Fibroblast of the aortic adventitia (primary cell): ENCODE measurements around the gene DST. TPM values are rescaled to one million over a fixed set of nuclear protein-coding genes. Genes with fewer than 3 reads are reported as not detected.

Source experiments
- DNase-seq: peaks from one replicate; pipeline ENCODE4 v3.0.0-alpha.2; 2010; ENCODE audit warnings: low read depth
- H3K4me3 ChIP-seq: 2 replicates; pipeline ENCODE4 v1.5.1; 2011; ENCODE audit warnings: low read depth, mild to moderate bottlenecking, control low read depth, low read length, moderate library complexity
- total RNA-seq: library from RNA; depleted of rRNA; stranded (reverse); fragments of >200 nt; gene quantifications from 2 replicates; pipeline ENCODE4 v1.2.3, GENCODE V29; 2012; ENCODE audit warnings: low replicate concordance
- TF ChIP-seq, protein P1 (sequence below): IDR thresholded peaks from 2 replicates; pipeline ENCODE4 v1.5.1; 2011; ENCODE audit warnings: mild to moderate bottlenecking, low read length, control low read depth, inconsistent platforms; ENCODE audit not compliant: insufficient read depth

Gene DST
- total RNA-seq, 1 donor: 505 TPM

DNA sequence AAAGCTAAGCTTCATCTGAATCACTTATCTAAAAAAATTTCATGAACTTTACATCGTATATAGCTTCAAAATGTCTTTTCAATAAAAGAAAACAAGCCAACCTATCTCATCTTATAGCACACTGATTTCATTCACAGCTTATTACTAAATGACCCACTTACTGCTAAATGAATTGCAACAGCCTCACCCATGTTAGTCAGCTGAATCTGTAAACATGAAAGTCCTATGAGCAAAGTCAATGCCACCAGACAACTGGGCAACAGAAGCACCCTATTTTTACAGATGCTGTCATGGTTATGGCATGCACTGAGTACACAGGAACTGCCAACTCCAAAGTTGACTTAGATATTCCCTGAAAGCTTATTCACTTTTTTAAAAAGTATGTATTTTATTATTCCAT is 41.2 kb upstream of the DST start:
- H3K4me3 ChIP-seq: no peak overlapping the region
- TF ChIP-seq, protein P1, sequence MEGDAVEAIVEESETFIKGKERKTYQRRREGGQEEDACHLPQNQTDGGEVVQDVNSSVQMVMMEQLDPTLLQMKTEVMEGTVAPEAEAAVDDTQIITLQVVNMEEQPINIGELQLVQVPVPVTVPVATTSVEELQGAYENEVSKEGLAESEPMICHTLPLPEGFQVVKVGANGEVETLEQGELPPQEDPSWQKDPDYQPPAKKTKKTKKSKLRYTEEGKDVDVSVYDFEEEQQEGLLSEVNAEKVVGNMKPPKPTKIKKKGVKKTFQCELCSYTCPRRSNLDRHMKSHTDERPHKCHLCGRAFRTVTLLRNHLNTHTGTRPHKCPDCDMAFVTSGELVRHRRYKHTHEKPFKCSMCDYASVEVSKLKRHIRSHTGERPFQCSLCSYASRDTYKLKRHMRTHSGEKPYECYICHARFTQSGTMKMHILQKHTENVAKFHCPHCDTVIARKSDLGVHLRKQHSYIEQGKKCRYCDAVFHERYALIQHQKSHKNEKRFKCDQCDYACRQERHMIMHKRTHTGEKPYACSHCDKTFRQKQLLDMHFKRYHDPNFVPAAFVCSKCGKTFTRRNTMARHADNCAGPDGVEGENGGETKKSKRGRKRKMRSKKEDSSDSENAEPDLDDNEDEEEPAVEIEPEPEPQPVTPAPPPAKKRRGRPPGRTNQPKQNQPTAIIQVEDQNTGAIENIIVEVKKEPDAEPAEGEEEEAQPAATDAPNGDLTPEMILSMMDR: no peak

DNA sequence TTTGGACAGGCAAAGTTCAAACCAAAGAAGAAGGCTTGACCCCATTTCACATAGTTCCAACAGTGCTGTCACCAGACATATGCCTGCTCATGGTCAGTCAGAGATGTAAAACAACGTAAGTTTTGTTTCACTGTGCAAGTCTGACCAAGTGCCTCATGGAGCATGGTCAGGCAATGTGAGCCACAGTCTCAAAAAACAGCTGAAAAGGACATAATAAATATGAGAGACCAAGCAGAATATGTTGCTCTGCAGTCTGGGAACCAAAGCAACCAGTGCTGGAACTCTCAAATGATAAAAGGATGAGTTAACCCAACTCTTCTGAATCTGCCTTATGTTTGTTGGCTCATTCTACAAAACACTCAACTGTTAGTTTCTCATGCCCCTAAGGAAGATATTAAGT is 39.9 kb upstream of the DST start:
- TF ChIP-seq, protein P1: no peak
- DNase-seq: no peak
- H3K4me3 ChIP-seq: no peak overlapping the region

More for the DNA sequence above, 41.2 kb upstream of the DST start:
- DNase-seq: peak; percentile 89

DNA sequence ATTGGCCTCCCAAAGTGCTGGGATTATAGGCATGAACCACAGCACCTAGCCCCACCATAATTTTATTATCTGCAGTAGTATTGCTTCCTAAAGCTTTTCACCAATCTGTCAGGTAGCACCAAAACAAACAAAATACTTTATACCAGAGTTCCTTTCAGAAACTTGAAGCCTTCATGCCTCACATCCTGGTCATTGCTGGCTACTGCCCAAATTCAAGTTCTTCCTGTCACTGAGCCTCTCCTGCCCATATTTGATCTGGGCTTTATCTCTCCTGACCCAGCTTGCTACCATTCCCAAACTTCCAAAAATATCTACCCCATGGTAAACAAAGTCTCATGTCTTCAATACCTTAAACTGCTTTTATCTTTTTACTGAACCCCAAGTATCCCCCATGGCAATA is 34.9 kb upstream of the DST start:
- H3K4me3 ChIP-seq: no peak overlapping the region
- TF ChIP-seq, protein P1: no peak
- DNase-seq: peak; percentile 43

DNA sequence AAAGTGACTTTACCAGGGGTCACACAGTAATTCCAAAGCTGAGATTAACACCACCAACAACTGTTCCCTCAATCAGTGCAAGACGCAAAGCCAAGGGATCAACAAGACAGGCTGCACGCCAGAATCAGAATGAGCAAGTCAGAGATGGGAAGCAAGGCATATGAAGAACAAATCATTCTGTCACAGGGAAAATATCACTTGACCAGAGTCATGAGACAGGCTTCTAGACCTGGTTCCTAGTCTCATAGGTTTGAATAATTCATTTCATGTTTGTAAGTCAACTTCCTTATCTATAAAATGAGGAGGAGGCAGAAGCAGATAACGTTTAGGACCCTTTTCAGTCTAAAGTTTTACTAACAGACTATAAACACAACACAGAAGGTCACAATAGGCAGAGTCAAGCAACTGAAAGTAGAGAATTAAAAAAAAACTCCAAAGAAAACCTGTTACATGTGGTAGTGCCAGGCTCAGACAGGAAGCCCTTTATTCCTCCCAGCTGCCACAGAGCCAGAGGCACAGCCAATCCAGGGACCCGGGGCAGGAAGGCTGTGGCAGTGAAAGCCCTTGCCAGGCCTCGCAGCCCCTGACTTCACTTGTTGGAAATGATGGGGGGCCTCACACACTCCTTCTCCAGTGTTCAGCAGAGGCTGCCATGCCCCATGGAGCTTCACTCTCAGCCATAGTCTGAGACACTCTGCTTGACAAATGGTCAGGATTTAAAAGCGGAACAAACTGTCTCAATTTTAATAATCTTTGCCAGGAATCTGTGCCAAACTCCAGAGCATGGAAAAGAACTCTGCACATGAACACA is 29.2 kb upstream of the DST start:
- DNase-seq: peak; percentile 43
- TF ChIP-seq, protein P1: no peak
- no peak overlapping the region for H3K4me3 ChIP-seq

DNA sequence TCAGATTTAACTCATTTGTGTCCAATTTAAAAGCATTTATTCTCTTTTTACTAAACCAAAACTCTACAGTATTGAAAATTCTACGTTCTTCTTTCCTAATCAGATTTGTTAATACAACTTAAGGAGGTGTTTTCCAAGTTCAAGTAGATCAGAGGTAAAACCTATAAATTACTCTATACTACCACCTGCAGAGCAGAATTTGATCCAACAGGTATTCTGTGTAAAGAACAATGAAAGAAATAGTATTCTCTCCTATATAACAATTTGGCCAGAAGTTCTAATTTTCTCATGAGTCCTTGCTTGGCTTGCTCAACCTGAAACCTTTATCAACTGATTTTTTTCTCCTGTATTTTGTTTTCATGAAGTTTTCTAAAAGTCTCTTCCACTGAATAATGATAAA is 28.5 kb upstream of the DST start:
- TF ChIP-seq, protein P1: no peak
- DNase-seq: no peak
- no peak overlapping the region for H3K4me3 ChIP-seq

DNA sequence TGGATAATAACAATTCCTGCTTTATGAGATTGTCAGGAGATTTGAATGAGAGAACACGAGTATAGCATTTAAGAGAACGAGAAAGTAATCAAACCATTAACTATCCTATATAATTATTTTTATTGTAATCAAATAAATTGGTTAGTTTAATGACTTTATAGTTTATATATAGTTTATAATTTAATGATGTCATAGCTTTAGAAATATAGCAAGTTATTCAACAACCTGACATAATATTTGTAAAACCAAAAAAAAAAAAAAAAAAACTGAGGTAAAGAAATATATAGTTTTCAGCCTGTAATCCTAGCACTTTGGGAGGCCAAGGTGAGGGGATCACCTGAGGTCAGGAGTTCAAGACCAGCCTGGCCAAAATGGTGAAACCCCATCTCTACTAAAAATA is 26.4 kb upstream of the DST start:
- TF ChIP-seq, protein P1: no peak
- no peak overlapping the region for H3K4me3 ChIP-seq
- no peak for DNase-seq
